DMS53 treated with DMSO at 0.1 percent for 48 hours (cell line): ENCODE data around the gene SNRPB2.

Source experiments
- DNase-seq: peaks from one replicate; lab custom pipeline; 2025; ENCODE audit not compliant: unreplicated experiment; lab: John Stamatoyannopoulos, UW

SNRPB2 gene

GRCh38 chr20:16729565-16730460, at the start of gene SNRPB2:
TSS of gene SNRPB2 (plus strand) at chr20:16730026. CDS start at chr20:16731703, 1,677 bp downstream.
- DNase-seq = peak; percentile 89

DNA sequence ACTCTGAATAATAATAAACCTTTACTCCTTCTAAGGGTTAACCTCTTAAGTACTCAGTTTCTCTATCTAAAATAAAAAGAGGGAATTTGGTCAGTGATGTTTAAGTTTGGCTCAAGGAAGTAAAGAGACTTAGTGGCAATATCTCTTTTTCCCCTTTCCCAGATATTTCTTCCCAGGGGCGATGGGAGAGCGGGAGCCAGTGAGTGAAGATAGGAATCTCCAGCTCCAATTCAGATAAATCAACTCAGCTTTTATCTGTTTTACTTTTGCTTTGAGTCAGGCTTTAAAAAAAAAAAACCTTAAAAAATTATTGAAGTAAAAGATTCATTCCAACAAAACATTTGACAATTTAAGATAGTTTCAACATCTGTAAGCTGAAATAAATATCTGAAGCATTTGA, 45.4 kb upstream of the SNRPB2 start:
- DNase-seq = no peak

- no peak for DNase-seq
These were observed 39.9 kb upstream of the SNRPB2 start for GRCh38 chr20:16689906-16690305.

DNA sequence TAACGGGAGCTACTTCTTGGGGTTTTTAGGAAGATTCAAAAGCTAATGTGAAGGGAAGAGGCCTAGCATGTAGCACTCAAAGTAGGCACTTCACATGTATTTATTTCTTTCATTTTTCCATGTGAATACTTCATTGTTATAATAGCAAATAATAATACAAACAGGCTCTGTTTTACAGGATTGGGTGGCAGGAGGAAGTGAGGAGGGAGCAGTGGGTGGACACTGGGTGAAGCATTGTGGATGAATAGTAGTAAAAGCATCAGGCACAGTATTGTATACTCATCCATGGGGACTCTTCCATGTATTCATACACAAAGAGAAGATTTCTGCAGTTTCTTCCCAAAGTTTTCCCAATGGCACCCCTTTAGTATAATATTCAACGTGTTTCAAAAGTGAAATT, 38.4 kb upstream of the SNRPB2 start:
- no peak for DNase-seq

DNA sequence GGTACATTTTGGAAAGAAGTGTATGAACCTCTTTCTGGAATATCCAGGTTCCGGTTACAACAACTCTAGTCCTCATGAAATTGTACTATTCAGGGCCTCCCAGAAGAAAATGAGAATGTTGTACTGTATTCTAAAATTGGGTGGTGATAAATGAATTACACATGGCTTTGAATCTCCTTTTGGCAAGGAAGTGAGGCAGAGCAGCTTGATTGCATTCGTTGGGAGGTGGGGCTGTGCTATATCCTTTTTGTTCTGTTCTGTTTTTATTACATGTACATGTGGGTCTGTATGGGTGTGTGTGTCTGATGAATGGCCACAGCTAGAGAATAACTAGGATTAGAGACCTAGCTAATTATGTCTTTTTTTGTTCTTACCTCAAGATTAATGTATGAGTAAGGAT, 37.8 kb upstream of the SNRPB2 start:
- DNase-seq = no peak

GRCh38 chr20:16692442-16692841, 37.4 kb upstream of the SNRPB2 start:
- DNase-seq = no peak

- no peak for DNase-seq
These were observed 36.5 kb upstream of the SNRPB2 start for GRCh38 chr20:16693278-16693677.

- DNase-seq = no peak
These were observed 35.7 kb upstream of the SNRPB2 start for GRCh38 chr20:16694161-16694560.

- DNase-seq = no peak
These were observed 34.2 kb upstream of the SNRPB2 start for GRCh38 chr20:16695628-16696027.

- DNase-seq = no peak
These were observed 30.5 kb upstream of the SNRPB2 start for GRCh38 chr20:16699293-16699692.

DNA sequence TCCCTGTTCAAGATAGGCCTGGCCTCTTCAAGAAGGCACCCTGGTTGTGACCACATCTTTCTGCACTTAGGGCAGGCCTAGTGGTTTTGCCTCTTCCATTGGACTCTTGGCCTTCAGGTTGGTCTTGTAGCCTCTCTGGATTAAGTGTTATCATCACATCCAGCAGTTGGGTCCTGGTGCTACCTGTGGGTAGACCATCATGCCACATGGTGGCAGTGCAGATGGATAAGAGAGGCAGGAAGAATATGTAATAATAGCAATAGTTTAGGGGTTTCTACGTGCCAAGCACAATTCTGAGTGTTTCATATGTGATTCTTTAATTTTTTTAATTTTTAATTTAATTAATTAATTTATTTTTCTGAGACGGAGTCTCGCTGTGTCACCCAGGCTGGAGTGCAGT, 28.5 kb upstream of the SNRPB2 start:
- DNase-seq = no peak

DNA sequence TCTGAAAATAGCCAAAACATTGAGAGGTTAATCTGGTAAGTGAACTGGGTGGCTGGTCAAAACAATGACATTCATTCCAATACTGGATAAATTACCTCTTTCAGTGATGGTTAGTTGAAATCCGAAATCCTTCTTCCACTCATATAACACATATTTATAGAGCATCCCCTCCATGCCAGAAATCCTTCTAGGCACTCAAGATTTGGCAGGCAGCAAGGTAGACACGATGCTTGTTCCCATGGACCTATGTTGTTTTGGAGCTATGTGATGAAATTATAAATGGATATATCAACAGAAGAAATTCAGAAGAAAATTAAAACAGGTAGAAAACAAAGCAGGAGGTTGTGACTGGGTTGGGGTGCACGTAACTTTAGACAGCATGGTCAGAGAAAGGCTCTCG, 26.3 kb upstream of the SNRPB2 start:
- DNase-seq = no peak

- no peak for DNase-seq
These were observed 22.2 kb upstream of the SNRPB2 start for GRCh38 chr20:16707674-16708073.

- no peak for DNase-seq
These were observed 21.2 kb upstream of the SNRPB2 start for GRCh38 chr20:16708602-16709001.

GRCh38 chr20:16709017-16709416, 20.8 kb upstream of the SNRPB2 start:
- DNase-seq = no peak

- no peak for DNase-seq
These were observed 19.0 kb upstream of the SNRPB2 start for GRCh38 chr20:16710781-16711180.

GRCh38 chr20:16711661-16712258, 18.1 kb upstream of the SNRPB2 start:
- no peak for DNase-seq

DNA sequence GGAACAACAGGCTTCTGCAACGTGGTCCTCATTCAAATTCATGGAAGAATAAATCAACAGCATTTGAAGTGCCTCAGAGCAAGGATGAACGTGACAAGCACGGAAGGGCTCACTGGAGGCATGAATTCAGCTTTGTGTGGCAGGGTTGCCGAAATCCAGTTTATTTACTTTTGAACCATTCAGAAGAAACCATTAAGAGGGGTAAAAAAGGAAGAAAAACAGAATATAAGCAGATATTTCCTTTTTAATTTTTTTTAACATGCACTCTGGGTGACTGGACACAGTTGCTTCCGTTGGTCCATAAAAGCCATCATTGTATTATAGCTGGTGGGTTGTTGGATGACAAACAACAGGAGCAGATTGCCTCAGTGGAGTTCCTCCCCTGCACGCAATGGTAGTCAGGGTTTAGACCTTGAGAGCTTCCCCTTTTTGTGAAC, 17.3 kb upstream of the SNRPB2 start:
- DNase-seq = no peak

DNA sequence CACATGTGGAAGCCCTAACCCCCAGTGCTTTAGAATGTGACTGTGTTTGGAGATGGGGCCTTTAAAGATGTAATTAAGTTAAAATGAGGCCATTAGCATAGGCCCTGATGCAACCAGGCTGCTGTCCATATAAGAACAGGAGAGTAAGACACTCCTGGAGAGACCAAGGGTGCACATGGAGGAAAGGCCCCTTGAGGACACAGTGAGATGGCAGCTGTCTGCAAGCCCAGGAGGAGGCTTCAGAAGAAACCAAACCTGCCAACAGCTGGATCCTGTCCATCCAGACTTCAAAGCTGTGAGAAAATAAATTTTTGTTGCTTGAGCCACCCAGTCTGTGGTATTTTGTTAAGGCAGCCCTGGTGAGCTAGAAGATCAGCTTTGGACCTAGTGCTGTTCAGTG, 16.8 kb upstream of the SNRPB2 start:
- no peak for DNase-seq

DNA sequence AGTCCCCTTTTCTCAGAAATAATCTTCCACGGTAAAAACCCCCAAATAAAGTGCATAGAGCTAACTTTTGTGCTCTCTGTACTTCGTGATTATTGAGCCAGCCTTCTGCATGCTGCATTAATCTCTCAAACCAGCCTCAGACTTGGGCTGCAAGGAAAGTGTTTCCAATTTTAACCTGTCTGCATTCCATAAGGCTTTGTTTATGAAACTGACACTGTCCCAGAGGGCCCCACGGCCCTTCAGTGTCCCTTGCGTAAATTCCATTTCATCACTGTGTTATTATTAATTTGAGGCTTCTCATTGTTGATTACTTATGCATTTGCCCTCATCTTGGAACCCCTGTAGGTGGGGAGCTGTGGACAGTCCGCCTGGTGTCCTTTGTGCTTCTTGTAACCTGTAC, 15.6 kb upstream of the SNRPB2 start:
- DNase-seq = no peak

DNA sequence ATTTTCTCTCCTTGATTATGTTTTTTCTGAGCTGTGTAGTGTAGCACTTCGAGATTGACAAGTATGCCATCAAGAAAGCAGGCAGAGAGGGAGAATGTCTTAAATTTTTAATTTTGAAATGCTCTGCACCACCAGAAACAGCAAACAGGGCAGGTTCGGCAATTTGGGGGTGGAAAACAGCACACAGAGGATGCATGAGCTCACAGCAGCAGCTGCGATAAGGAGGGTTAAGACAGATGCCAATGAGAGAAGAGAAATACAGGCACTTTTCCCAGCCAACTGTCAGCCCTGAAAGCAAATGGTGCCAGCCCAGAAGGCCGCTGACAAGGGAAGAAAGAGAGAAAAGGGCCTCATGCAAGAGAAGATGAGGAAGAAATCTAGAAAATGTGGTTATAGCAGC, 15.1 kb upstream of the SNRPB2 start:
- DNase-seq = no peak

- no peak for DNase-seq
These were observed 10.4 kb upstream of the SNRPB2 start for GRCh38 chr20:16719421-16719820.

GRCh38 chr20:16729080-16729479, 746 bp upstream of the SNRPB2 start:
- DNase-seq = no peak
